Spleen (tissue), 11 donors: Measurements from ENCODE around the gene EGFLAM. TPM values are rescaled to one million over a fixed set of nuclear protein-coding genes. Genes with fewer than 3 reads are reported as not detected.

Source experiments
- DNase-seq: peaks from one replicate; pipeline ENCODE4 v3.0.0-alpha.2; 2020
- H3K27ac ChIP-seq, 8 donors: fragments of 200-600 bp; sonication (generic) in 7 of 8; 1 replicate in 4 of 8; 2 replicates in 4 of 8; pipeline versions ENCODE4 v1.5.0 to v1.8.0; 2016 to 2021; ENCODE audit warnings: inconsistent platforms in 4 of 8, mild to moderate bottlenecking in 4 of 8, moderate library complexity in 1 of 8
- H3K27me3 ChIP-seq, 7 donors: fragments of 200-600 bp; sonication (generic) in 6 of 7; replicated peaks in 1 of 7; 1 replicate in 4 of 7; 2 replicates in 3 of 7; pipeline versions ENCODE4 v1.5.0 to v1.8.0; 2016 to 2021; ENCODE audit warnings: inconsistent platforms in 3 of 7, mild to moderate bottlenecking in 1 of 7
- H3K36me3 ChIP-seq, 6 donors: fragments of 200-600 bp; sonication (generic) in 5 of 6; 1 replicate in 4 of 6; 2 replicates in 2 of 6; pipeline versions ENCODE4 v1.5.0 to v1.8.0; 2016 to 2021; ENCODE audit warnings: inconsistent platforms in 2 of 6
- H3K4me1 ChIP-seq, 6 donors: fragments of 200-600 bp; sonication (generic) in 5 of 6; 1 replicate in 3 of 6; 2 replicates in 3 of 6; pipeline versions ENCODE4 v1.5.0 to v1.8.0; 2016 to 2021; ENCODE audit warnings: inconsistent platforms in 3 of 6
- H3K4me3 ChIP-seq, 8 donors: fragments of 200-600 bp; sonication (generic) in 7 of 8; 1 replicate in 4 of 8; 2 replicates in 4 of 8; pipeline versions ENCODE4 v1.5.0 to v1.8.0; 2016 to 2021; ENCODE audit warnings: inconsistent platforms in 4 of 8, mild to moderate bottlenecking in 4 of 8, moderate library complexity in 2 of 8
- H3K9me3 ChIP-seq, 8 donors: fragments of 200-600 bp; sonication (generic) in 7 of 8; 1 replicate in 4 of 8; 2 replicates in 4 of 8; pipeline versions ENCODE4 v1.5.0 to v1.8.0; 2016 to 2021; ENCODE audit warnings: inconsistent platforms in 4 of 8
- CTCF ChIP-seq, 11 experiments: fragments of 200-600 bp in 7 of 11; fragments of 450-650 bp in 4 of 11; sonication (generic) in 4 of 11; IDR thresholded peaks in 8 of 11; conservative IDR thresholded peaks in 3 of 11; 1 replicate in 7 of 11; 2 replicates in 4 of 11; pipeline versions ENCODE4 v1.4.0 to v1.8.0; 2016 to 2021; ENCODE audit warnings: antibody characterized with exemption in 11 of 11, inconsistent platforms in 4 of 11, mild to moderate bottlenecking in 1 of 11
- POLR2A ChIP-seq, 3 donors: fragments of 450-650 bp; IDR thresholded peaks; one replicate each; pipeline ENCODE4 v1.5.1; 2017; ENCODE audit warnings: antibody characterized with exemption in 3 of 3, mild to moderate bottlenecking in 1 of 3
- POLR2AphosphoS5 ChIP-seq, 3 donors: sonication (generic); formaldehyde crosslinking; IDR thresholded peaks; one replicate each; pipeline ENCODE4 v1.5.1; 2017; ENCODE audit warnings: antibody characterized with exemption in 3 of 3
- WGBS, 5 donors: extraction: QIAGEN DNeasy Blood & Tissue Kit in 3 of 5; methylation state at CpG; one replicate each; pipeline versions ENCODE4 v1.1.5 to v1.1.7; 2013 to 2018; 5-methylcytosine and 5-hydroxymethylcytosine counted together
- intact Hi-C: fragments of 100-400 bp; cut with DNase I; formaldehyde crosslinking; loops from one replicate; pipeline ENCODE4 v1.15.0; 2023; ENCODE audit warnings: low total_unique reads
- polyA plus RNA-seq, 3 donors: library from polyadenylated mRNA; stranded (reverse); fragments of 200-250 nt; gene quantifications; one replicate each; pipeline ENCODE4 v1.2.1, GENCODE V29; 2013
- total RNA-seq, 7 donors: library from RNA; depleted of rRNA in 3 of 7; stranded (reverse); fragments of >200 nt in 3 of 7; fragmentation: NEBNext Ultra II Directional in 4 of 7; extraction: Animal tissue kit (Norgen Biotek cat#: 25700) in 4 of 7; gene quantifications; one replicate each; pipeline versions ENCODE4 v1.1.0 to v1.2.1, GENCODE V29; 2016 to 2021
- donor health status: healthy with polysubstance abuse.
- donor health status: DM: no; HTN: no; CAD: no; lungs with moderate emphysema.
- donor health status: DM: no; HTN: no; CAD: no.
- donor health status: Bipolar disorder and iron deficiency.
- donor health status: healthy.
- donor health status: DM: no; HTN: no; CAD: no.
- donor health status: DM: yes; HTN: yes; CAD: no.

EGFLAM gene
- total and polyA plus RNA-seq, 10 donors: 6.0 to 16.8 (median 10.9) TPM

DNA sequence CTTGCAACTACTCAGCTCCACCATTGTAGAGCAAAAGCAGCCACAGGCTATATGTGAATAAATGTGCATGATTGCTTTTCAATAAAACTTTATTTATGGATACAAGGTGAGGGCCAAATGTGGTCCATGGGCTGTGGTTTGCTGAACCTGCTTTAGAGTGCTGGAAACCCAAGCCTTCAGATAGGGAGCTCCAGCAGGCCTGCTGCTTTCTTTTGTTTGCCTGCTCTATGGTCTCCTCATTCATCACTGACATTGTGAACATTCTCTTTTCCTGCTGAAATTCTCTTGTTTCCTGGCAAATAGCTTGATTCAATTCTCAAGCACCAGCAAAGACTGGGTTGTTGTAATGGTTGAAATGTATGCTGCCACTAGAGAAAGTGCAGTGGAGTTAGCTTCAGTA lies 26.0 kb downstream of the EGFLAM start:
- Histone ChIP-seq H3K4me1 (no peaks in the 10 kb centered on the region), H3K27me3 (no peaks in the 10 kb centered on the region), H3K4me3 (no peak overlapping the region), H3K36me3 (no peaks in the 10 kb centered on the region), H3K27ac (no peak overlapping the region), H3K9me3 (no peaks in the 10 kb centered on the region)
- intact Hi-C loops: no loop called here
- DNase-seq: no peak
- TF ChIP-seq POLR2A (IDR thresholded peaks at IDR 0.05) (no peak), CTCF (IDR thresholded peaks at IDR 0.05 in 8 of 11, conservative IDR thresholded peaks at IDR 0.05 in 3 of 11) (no peak), POLR2AphosphoS5 (IDR thresholded peaks at IDR 0.05) (no peak)

- no peaks in the 10 kb centered on the region for H3K4me1 ChIP-seq
- no peaks in the 10 kb centered on the region for H3K9me3 ChIP-seq
- H3K27ac ChIP-seq: no peak overlapping the region
- no peak overlapping the region for H3K4me3 ChIP-seq
- H3K27me3 ChIP-seq: no peaks in the 10 kb centered on the region
- TF ChIP-seq CTCF (IDR thresholded peaks at IDR 0.05 in 8 of 11, conservative IDR thresholded peaks at IDR 0.05 in 3 of 11) (no peak), POLR2AphosphoS5 (IDR thresholded peaks at IDR 0.05) (no peak), POLR2A (IDR thresholded peaks at IDR 0.05) (no peak)
- H3K36me3 ChIP-seq: no peaks in the 10 kb centered on the region
- WGBS, 5 donors: 65 to 70% (median 66%) methylated on average over 2 of the region's 2 CpGs
- intact Hi-C loops: no loop called here
- no peak for DNase-seq
Measured at GRCh38 chr5:38285226-38285625, 26.9 kb downstream of the EGFLAM start.

DNA sequence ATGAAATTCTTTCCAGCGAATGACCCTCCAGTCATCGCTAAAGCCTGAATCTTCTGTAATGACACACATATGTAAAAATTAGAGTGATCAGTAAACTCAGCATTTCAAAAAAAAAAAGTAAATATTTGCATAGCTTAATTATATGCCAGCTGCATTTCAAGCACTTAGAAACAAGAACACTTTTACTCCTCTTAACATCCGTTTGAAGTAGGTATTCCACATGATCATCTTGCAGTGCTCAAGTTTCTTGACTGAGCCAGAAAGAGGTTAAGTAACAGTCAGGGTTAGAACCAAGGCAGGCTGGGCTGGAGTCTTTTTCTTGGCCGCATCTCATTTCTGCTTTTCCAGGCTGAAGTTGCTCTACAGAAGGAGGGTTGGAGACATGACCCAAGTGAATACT lies 27.6 kb downstream of the EGFLAM start:
- H3K27me3 ChIP-seq: no peaks in the 10 kb centered on the region
- H3K4me1 ChIP-seq: no peaks in the 10 kb centered on the region
- H3K27ac ChIP-seq: no peak overlapping the region
- no peaks in the 10 kb centered on the region for H3K9me3 ChIP-seq
- H3K4me3 ChIP-seq: no peak overlapping the region
- intact Hi-C loops: no loop called here
- 78 to 91% (median 87%) methylated on average over 4 of the region's 4 CpGs for WGBS, 5 donors
- no peak for DNase-seq
- no peaks in the 10 kb centered on the region for H3K36me3 ChIP-seq
- no peak for TF ChIP-seq CTCF (IDR thresholded peaks at IDR 0.05 in 8 of 11, conservative IDR thresholded peaks at IDR 0.05 in 3 of 11)

DNA sequence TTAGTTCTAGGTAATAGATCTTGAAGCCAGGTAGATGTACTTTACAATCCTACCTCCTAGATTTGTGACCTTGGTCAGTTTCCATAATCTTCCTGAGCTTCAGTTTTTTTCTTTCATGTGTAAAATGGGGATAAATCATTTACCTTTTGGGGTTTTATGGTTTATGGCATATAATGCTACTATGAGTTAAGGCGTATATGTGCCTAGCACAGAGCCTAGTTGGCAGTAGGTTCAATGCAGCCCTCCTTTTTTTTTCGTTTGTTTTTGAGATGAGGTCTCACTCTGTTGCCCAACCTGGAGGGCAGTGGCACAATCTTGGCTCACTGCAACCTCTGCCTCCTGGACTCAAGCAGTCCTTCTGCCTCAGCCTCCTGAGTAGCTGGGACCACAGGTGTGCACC lies 28.8 kb downstream of the EGFLAM start:
- intact Hi-C loops: no loop called here
- no peak for DNase-seq
- Histone ChIP-seq H3K36me3 (no peaks in the 10 kb centered on the region), H3K27me3 (no peaks in the 10 kb centered on the region), H3K27ac (no peak overlapping the region), H3K4me3 (no peak overlapping the region), H3K9me3 (no peaks in the 10 kb centered on the region), H3K4me1 (no peaks in the 10 kb centered on the region)
- 75 to 93% (median 87%) methylated on average over 2 of the region's 2 CpGs for WGBS, 5 donors
- TF ChIP-seq POLR2A (IDR thresholded peaks at IDR 0.05) (no peak), POLR2AphosphoS5 (IDR thresholded peaks at IDR 0.05) (no peak), CTCF (IDR thresholded peaks at IDR 0.05 in 8 of 11, conservative IDR thresholded peaks at IDR 0.05 in 3 of 11) (no peak)
